Bronchial epithelial cell (primary cell): ENCODE measurements around the gene RAI2. TPM values are rescaled to one million over a fixed set of nuclear protein-coding genes. Genes with fewer than 3 reads are reported as not detected.

ENCODE experiments used
- DNase-seq: peaks from one replicate; pipeline ENCODE4 v3.0.0-alpha.2; 2010; ENCODE audit warnings: low read depth
- FAIRE-seq: peaks from 2 replicates; lab custom pipeline; 2011; peaks lifted over from hg19 to GRCh38; lab: Jason Lieb, UNC
- H3K27me3 ChIP-seq: 2 replicates; pipeline ENCODE4 v1.5.1; 2011; ENCODE audit warnings: low read length; ENCODE audit not compliant: control insufficient read depth, insufficient read depth
- H3K36me3 ChIP-seq: 2 replicates; pipeline ENCODE4 v1.5.1; 2011; ENCODE audit warnings: low read length; ENCODE audit not compliant: control insufficient read depth, insufficient read depth
- H3K4me3 ChIP-seq: 2 replicates; pipeline ENCODE4 v1.5.1; 2011; ENCODE audit warnings: mild to moderate bottlenecking, low read depth, low read length, control low read depth
- total RNA-seq: library from RNA; depleted of rRNA; stranded (reverse); fragments of >200 nt; gene quantifications from 2 replicates; pipeline ENCODE4 v1.2.1, GENCODE V29; 2014
- TF ChIP-seq, protein P1 (sequence below): IDR thresholded peaks from 2 replicates; pipeline ENCODE4 v1.5.1; 2011; ENCODE audit warnings: mild to moderate bottlenecking, moderate library complexity, low read length, control low read depth, inconsistent platforms; ENCODE audit not compliant: insufficient read depth, severe bottlenecking

The RAI2 gene
- not detected in 2 replicates for total RNA-seq

DNA sequence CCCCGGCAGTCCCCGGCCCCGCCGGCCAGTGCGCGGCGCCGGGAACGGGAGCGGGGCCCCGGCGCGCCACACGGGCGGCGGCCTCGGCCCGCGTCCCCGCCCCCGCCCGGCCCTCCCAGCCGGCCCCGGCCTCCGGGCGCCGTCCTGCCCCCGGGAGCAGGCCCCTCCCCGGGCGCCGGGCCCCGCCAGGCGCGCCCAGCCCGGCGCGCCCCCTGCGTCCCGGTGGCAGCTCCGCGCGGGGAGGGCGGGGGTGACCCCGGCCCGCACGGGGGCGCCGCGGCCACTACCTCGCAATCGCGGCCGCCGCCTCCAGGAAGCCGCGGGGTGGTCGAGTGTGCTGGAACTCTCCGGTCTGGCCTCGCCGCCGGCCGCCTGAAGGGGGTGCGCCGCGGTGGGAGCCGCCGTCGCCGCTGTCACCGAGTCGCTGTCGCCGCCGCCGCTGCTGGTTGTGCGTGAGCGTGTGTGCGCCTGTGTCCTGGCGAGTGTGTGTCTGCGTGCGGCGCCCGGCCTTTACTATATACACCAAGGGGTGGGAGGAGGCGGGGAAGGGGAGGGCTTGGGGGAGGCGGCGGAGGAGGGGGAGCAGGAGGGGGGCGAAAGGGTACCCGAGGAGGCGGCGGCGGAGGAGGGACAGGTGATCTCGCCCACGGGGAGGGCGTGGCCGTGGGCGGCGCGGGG, at the start of gene RAI2:
RAI2 (minus strand) TSS at position 488 of the 678 bp plus-strand sequence. CDS start 59,288 bp downstream, outside the sequence.
- DNase-seq (no peak), FAIRE-seq (no peak)
- H3K4me3 ChIP-seq, result peak within 1 kb of the TSS; percentile 18
- H3K27me3 ChIP-seq, result peaks cover 10% of the 10 kb centered on the region
- H3K36me3 ChIP-seq, result no peaks in the 10 kb centered on the region
- TF ChIP-seq, protein P1, sequence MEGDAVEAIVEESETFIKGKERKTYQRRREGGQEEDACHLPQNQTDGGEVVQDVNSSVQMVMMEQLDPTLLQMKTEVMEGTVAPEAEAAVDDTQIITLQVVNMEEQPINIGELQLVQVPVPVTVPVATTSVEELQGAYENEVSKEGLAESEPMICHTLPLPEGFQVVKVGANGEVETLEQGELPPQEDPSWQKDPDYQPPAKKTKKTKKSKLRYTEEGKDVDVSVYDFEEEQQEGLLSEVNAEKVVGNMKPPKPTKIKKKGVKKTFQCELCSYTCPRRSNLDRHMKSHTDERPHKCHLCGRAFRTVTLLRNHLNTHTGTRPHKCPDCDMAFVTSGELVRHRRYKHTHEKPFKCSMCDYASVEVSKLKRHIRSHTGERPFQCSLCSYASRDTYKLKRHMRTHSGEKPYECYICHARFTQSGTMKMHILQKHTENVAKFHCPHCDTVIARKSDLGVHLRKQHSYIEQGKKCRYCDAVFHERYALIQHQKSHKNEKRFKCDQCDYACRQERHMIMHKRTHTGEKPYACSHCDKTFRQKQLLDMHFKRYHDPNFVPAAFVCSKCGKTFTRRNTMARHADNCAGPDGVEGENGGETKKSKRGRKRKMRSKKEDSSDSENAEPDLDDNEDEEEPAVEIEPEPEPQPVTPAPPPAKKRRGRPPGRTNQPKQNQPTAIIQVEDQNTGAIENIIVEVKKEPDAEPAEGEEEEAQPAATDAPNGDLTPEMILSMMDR, result no peak

DNA sequence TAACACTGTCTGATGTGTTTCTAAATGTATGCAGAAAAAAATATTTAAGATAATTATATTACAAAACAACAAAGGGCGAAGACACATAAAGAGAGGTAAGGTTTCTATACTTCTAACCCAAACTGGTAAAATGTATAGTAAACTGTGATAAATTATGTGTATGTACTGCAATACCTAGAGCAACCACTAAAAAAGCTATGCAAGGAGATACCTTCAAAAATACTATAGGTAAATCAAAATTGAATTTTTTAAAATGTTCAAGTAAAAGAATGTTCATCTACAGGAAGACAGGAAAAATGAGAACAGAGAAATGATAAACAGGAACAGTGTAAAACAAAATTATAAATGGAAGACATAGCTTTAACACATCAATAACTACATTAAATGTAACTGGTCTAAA, 27.3 kb upstream of the RAI2 start:
- no peak for DNase-seq
- Histone ChIP-seq H3K27me3 (no peaks in the 10 kb centered on the region), H3K4me3 (no peak overlapping the region), H3K36me3 (no peaks in the 10 kb centered on the region)
- no peak for FAIRE-seq
- TF ChIP-seq, protein P1, result no peak

DNA sequence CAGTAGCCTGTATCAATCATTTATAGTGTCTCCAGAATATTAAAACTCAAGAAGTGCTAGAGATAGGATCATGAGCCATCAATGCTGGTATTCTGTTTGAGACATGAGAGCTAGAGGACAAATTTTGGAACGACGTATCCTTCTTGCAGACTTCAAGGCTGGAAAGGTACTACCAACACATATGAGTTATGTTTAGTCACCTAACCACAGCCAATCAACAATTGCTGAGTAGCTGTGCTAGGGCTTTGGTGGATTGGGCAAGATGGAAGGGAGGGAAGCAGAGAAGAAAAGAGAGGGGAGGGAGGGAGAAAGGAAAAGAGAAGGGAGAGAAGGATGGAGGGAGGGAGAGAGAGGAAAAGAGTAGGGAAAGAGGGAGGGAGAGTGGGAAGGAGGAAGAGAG, 21.6 kb upstream of the RAI2 start:
- H3K4me3 ChIP-seq, result no peak overlapping the region
- FAIRE-seq, result no peak
- peak; percentile 23 for DNase-seq
- H3K36me3 ChIP-seq, result no peaks in the 10 kb centered on the region
- TF ChIP-seq, protein P1, result no peak
- H3K27me3 ChIP-seq, result no peaks in the 10 kb centered on the region

DNA sequence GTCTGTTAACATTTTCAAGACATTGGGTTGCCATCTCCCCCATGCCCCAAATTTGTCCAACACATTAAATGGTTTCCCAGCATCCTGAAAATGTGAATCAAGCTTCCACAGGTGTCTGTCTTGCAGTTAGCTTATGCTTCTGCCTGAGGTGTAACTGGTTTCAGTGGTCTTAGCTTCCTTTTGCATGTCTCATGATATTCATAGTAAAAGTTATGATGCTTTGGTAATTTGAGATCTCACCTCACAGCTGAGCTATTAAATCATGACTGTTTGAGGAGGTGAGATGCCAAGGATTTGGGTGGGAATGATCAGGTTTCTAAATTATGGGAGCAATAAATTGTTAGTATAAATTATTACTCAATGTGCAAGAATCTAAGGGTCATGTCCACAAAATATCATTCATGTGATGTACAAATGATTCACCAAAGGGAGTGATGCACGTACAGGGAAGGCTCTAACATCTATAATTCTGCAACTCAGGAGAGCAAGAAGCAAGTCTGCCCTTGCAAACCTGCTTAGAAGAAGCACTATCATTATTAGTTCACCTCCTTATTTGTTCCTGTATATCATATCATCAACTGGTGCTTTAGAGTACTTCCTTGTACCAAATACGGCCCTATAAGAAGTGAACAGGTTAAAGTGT, 17.1 kb upstream of the RAI2 start:
- peak; percentile 29 for DNase-seq

DNA sequence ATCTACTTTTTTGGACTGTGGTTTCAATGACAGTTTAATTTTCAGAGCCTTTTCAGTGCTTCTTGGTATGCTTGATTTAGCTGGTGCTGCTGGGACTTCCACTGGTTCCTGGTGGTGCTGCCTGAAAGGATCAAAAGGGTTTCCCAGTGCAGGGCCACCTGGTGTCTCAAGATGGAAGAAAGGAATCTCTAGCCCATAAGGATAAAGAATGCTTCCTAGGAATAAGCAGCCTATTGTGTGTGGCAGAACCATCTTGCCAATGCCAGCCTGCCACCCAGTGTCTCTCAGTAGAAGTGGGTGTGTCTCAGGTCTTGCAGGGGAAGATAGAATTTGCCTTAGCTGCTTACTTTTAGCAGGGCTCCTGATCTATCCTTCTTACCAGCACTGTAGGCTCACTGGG, 15.0 kb upstream of the RAI2 start:
- FAIRE-seq, result no peak
- no peak overlapping the region for H3K4me3 ChIP-seq
- H3K36me3 ChIP-seq, result no peaks in the 10 kb centered on the region
- no peaks in the 10 kb centered on the region for H3K27me3 ChIP-seq
- peak; percentile 2 for DNase-seq
- TF ChIP-seq, protein P1, result no peak

More for the DNA sequence above, 17.1 kb upstream of the RAI2 start:
- no peak overlapping the region for H3K4me3 ChIP-seq
- H3K36me3 ChIP-seq, result no peaks in the 10 kb centered on the region
- no peak for FAIRE-seq
- no peaks in the 10 kb centered on the region for H3K27me3 ChIP-seq
- TF ChIP-seq, protein P1, result no peak
